ENCODE results near the gene HPS4.
"Not testable (repeated sequence)": the region's sequence is repeated elsewhere in the genome, so short reads cannot be mapped to it uniquely, and the experiment has no call there.

Gene HPS4

GRCh38 chr22:26438776-26439175 lies 44.8 kb downstream of the HPS4 start:
- DNase-seq: not testable (repeated sequence)

- no peak for DNase-seq
Measured at GRCh38 chr22:26437694-26438392, 45.7 kb downstream of the HPS4 start.

GRCh38 chr22:26436903-26437515 lies 46.6 kb downstream of the HPS4 start:
- no peak for DNase-seq

GRCh38 chr22:26435327-26436093 lies 48.1 kb downstream of the HPS4 start:
- DNase-seq: no peak

- no peak for DNase-seq
Measured at GRCh38 chr22:26433805-26434204, 49.8 kb downstream of the HPS4 start.

- DNase-seq: no peak
Measured at GRCh38 chr22:26432619-26433311, 50.8 kb downstream of the HPS4 start.

GRCh38 chr22:26431261-26431995 lies 52.2 kb downstream of the HPS4 start:
- DNase-seq: no peak

- DNase-seq: no peak
Measured at GRCh38 chr22:26430600-26430999, 53.0 kb downstream of the HPS4 start.

- no peak for DNase-seq
Measured at GRCh38 chr22:26429458-26430286, 53.9 kb downstream of the HPS4 start.

GRCh38 chr22:26428515-26429457 lies 54.8 kb downstream of the HPS4 start, which contains the start of gene ASPHD2:
TSS of gene ASPHD2 (plus strand) at chr22:26429260. CDS start at chr22:26433616, 4,356 bp downstream.
- DNase-seq: no peak

GRCh38 chr22:26426924-26427323 lies 56.7 kb downstream of the HPS4 start:
- no peak for DNase-seq

- peak; percentile 12 for DNase-seq
Measured at GRCh38 chr22:26418620-26419019, 65.0 kb downstream of the HPS4 start.

GRCh38 chr22:26417406-26417805 lies 66.2 kb downstream of the HPS4 start:
- no peak for DNase-seq

GRCh38 chr22:26416670-26417276 lies 66.8 kb downstream of the HPS4 start:
- no peak for DNase-seq

- DNase-seq: no peak
Measured at GRCh38 chr22:26416256-26416655, 67.3 kb downstream of the HPS4 start.

- DNase-seq: no peak
Measured at GRCh38 chr22:26414347-26414746, 69.2 kb downstream of the HPS4 start.

- no peak for DNase-seq
Measured at GRCh38 chr22:26410386-26410785, 73.2 kb downstream of the HPS4 start.

GRCh38 chr22:26409719-26410335 lies 73.8 kb downstream of the HPS4 start:
- DNase-seq: no peak

- DNase-seq: not testable (repeated sequence)
Measured at GRCh38 chr22:26408562-26409220, 74.9 kb downstream of the HPS4 start.

All from NCI-H2029 treated with DMSO at 0.1 percent for 48 hours (cell line).